HCT116 (cell line): ENCODE measurements around the gene MAPK4. TPM values are rescaled to one million over a fixed set of nuclear protein-coding genes. Genes with fewer than 3 reads are reported as not detected.

Experiments
- ATAC-seq: fragments of 200-7000 bp; cut with Tn5 transposase; 2 replicates; pipeline ENCODE4 v1.9.1; 2020; ENCODE audit warnings: mild to moderate bottlenecking, moderate library complexity
- BruUV-seq: library from RNA; stranded (reverse); fragments of 400-500 nt; replicated peaks from 2 replicates; lab custom pipeline; 2021; lab: Mats Ljungman, UMichigan
- CTCF ChIA-PET: fragments of 300-600 bp; sonication (Branson Sonifier 250); formaldehyde crosslinking; loops from one replicate; lab custom pipeline; 2021; ENCODE audit warnings: antibody characterized with exemption; lab: Charles Lee
- POLR2A ChIA-PET: fragments of 300-600, 350-600 bp; sonication (Branson Sonifier 250); formaldehyde crosslinking; loops from one replicate; lab custom pipeline; 2021; ENCODE audit warnings: antibody characterized with exemption; lab: Charles Lee
- RAD21 ChIA-PET, 2 experiments: fragments of 300-600 bp; sonication (Branson Sonifier 250); formaldehyde crosslinking; loops; one replicate each; lab custom pipeline; 2023; ENCODE audit warnings: low total read pairs in 2 of 2; ENCODE audit not compliant: uncharacterized antibody in 2 of 2, unreplicated experiment in 2 of 2, low non-redundant PET in 1 of 2; lab: Charles Lee
- DNase-seq: peaks from one replicate; pipeline ENCODE4 v3.0.0-alpha.2; 2010; ENCODE audit warnings: low read depth, low spot score
- H2AFZ ChIP-seq: fragments of 200-600 bp; shearing (Covaris generic), sonication (generic); 2 replicates; pipeline ENCODE4 v1.6.1; 2017; ENCODE audit warnings: low read depth, mixed run types, mixed read lengths, antibody characterized with exemption, low read length; ENCODE audit not compliant: poor library complexity, severe bottlenecking
- H3K27ac ChIP-seq: 2 replicates; pipeline ENCODE4 v1.5.1; 2012; ENCODE audit warnings: low read depth, low read length
- H3K27me3 ChIP-seq: fragments of 200-600 bp; sonication (generic); 2 replicates; pipeline ENCODE4 v1.6.1; 2016; ENCODE audit warnings: mixed run types, low read length, mixed read lengths; ENCODE audit not compliant: insufficient read depth
- H3K36me3 ChIP-seq, 2 experiments: fragments of 200-500 bp in 1 of 2; fragments of 200-600 bp in 1 of 2; sonication (Bioruptor generic) in 1 of 2; sonication (generic) in 1 of 2; 2 replicates each; pipeline versions ENCODE4 v1.5.1 to v1.6.1; 2014 to 2016; ENCODE audit warnings: low read length in 2 of 2, inconsistent platforms in 1 of 2, mixed read lengths in 1 of 2, mixed run types in 1 of 2; ENCODE audit not compliant: insufficient read depth in 2 of 2, control insufficient read depth in 1 of 2
- H3K4me1 ChIP-seq, 2 experiments: fragments of 200-600 bp in 1 of 2; sonication (generic) in 1 of 2; 2 replicates each; pipeline versions ENCODE4 v1.5.1 to v1.6.1; 2012 to 2017; ENCODE audit warnings: low read length in 2 of 2, inconsistent platforms in 1 of 2, mild to moderate bottlenecking in 1 of 2, mixed read lengths in 1 of 2, mixed run types in 1 of 2, moderate library complexity in 1 of 2; ENCODE audit not compliant: insufficient read depth in 2 of 2, control insufficient read depth in 1 of 2
- H3K4me2 ChIP-seq: fragments of 200-600 bp; sonication (generic); 2 replicates; pipeline ENCODE4 v1.6.1; 2017; ENCODE audit warnings: mixed run types, low read length, mixed read lengths
- H3K4me3 ChIP-seq, 2 experiments: fragments of 200-600 bp in 1 of 2; sonication (generic) in 1 of 2; replicated peaks in 1 of 2; 2 replicates each; pipeline ENCODE4 v1.5.1; 2011 to 2016; ENCODE audit warnings: low read length in 2 of 2, control low read depth in 1 of 2, low read depth in 1 of 2, mild to moderate bottlenecking in 1 of 2, mixed read lengths in 1 of 2, mixed run types in 1 of 2
- H3K79me2 ChIP-seq: fragments of 200-600 bp; sonication (generic); 2 replicates; pipeline ENCODE4 v1.6.1; 2017; ENCODE audit warnings: mild to moderate bottlenecking, mixed run types, low read length, moderate library complexity, mixed read lengths; ENCODE audit not compliant: insufficient read depth
- H3K9ac ChIP-seq: fragments of 200-600 bp; sonication (generic); 2 replicates; pipeline ENCODE4 v1.6.1; 2016; ENCODE audit warnings: low read length, mixed read lengths
- H3K9me2 ChIP-seq: fragments of 200-600 bp; sonication (generic), shearing (Covaris generic); 2 replicates; pipeline ENCODE4 v1.6.1; 2017; ENCODE audit warnings: mixed run types, mild to moderate bottlenecking, moderate library complexity; ENCODE audit not compliant: insufficient read depth
- H3K9me3 ChIP-seq, 2 experiments: fragments of 200-500 bp in 1 of 2; fragments of 200-600 bp in 1 of 2; sonication (Bioruptor generic) in 1 of 2; sonication (generic) in 1 of 2; 2 replicates each; pipeline ENCODE4 v1.6.1; 2014 to 2017; ENCODE audit warnings: low read length in 2 of 2, mixed read lengths in 2 of 2, inconsistent platforms in 1 of 2, low read depth in 1 of 2, mild to moderate bottlenecking in 1 of 2, mixed run types in 1 of 2, moderate library complexity in 1 of 2; ENCODE audit not compliant: control insufficient read depth in 1 of 2, insufficient read depth in 1 of 2
- H4K20me1 ChIP-seq: fragments of 200-600 bp; sonication (generic), shearing (Covaris generic); 2 replicates; pipeline ENCODE4 v1.6.1; 2017; ENCODE audit warnings: mixed run types, mild to moderate bottlenecking, moderate library complexity; ENCODE audit not compliant: insufficient read depth
- CEBPB ChIP-seq: IDR thresholded peaks from 2 replicates; pipeline ENCODE4 v1.6.1; 2012; ENCODE audit warnings: low read depth
- EGR1 ChIP-seq: IDR thresholded peaks from 2 replicates; pipeline ENCODE4 v1.6.1; 2012; ENCODE audit warnings: low read depth
- ELF1 ChIP-seq: IDR thresholded peaks from 2 replicates; pipeline ENCODE4 v1.6.1; 2012; ENCODE audit warnings: low read depth, borderline replicate concordance
- EZH2 ChIP-seq: fragments of 200-600 bp; sonication (generic); IDR thresholded peaks from 2 replicates; pipeline ENCODE4 v1.6.1; 2017; ENCODE audit warnings: antibody characterized with exemption, mixed run types
- EZH2phosphoT487 ChIP-seq: fragments of 200-600 bp; IDR thresholded peaks from 2 replicates; pipeline ENCODE4 v1.6.1; 2018; ENCODE audit warnings: antibody characterized with exemption, borderline replicate concordance
- JUND ChIP-seq: IDR thresholded peaks from 2 replicates; pipeline ENCODE4 v1.6.1; 2012
- POLR2A ChIP-seq: IDR thresholded peaks from 2 replicates; pipeline ENCODE4 v1.7.0; 2011; ENCODE audit warnings: borderline replicate concordance; ENCODE audit not compliant: insufficient read depth, insufficient read length; ENCODE audit errors: extremely low read depth
- RAD21 ChIP-seq: IDR thresholded peaks from 2 replicates; pipeline ENCODE4 v1.6.1; 2012; ENCODE audit warnings: low read depth, mild to moderate bottlenecking
- SIN3A ChIP-seq: IDR thresholded peaks from 2 replicates; pipeline ENCODE4 v1.6.1; 2012; ENCODE audit warnings: low read depth
- SP1 ChIP-seq: IDR thresholded peaks from 2 replicates; pipeline ENCODE4 v1.6.1; 2012; ENCODE audit warnings: low read depth
- ZNF274 ChIP-seq: fragments of 200-500 bp; sonication (Bioruptor generic); IDR thresholded peaks from 2 replicates; pipeline ENCODE4 v1.6.1; 2014; ENCODE audit warnings: mild to moderate bottlenecking, low read depth, low read length, inconsistent platforms
- intact Hi-C: fragments of 100-400 bp; cut with micrococcal nuclease; formaldehyde crosslinking; loops from 2 replicates; pipeline ENCODE4 v1.10.0; 2022
- total RNA-seq: library from RNA; stranded (reverse); gene quantifications from one replicate; pipeline ENCODE4 v1.2.1, GENCODE V29; 2021; ENCODE audit not compliant: unreplicated experiment
- TF ChIP-seq, protein P1 (sequence below): IDR thresholded peaks from 2 replicates; pipeline ENCODE4 v1.6.1; 2012
- TF ChIP-seq, protein P2 (sequence below): IDR thresholded peaks from 2 replicates; pipeline ENCODE4 v1.6.1; 2012

MAPK4 gene
- total RNA-seq, 1 experiment from 2014 or later, result 0.89 TPM

DNA sequence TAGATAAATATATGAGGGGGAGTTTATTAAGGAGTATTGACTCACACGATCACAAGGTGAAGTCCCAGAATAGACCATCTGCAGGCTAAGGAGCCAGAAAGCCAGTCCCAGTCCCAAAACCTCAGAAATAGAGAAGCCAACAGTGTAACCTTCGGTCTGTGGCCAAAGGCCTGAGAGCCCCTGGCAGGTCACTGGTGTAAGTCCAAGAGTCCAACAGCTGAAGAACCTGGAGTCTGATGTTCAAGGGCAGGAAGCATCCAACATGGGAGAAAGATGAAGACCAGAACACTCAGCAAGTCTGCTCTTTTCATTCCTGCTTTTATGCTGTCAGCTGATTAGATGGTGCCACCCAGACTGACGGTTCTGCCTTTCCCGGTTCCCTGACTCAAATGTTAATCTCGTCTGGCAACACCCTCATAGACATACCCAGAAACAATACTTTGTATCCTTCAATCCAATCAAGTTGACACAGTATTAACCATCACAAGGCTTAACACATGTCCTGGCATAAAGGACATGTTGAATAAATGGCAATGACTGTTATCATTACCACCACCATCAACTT, 56.7 kb downstream of the MAPK4 start:
- no peak overlapping the region for H3K9ac ChIP-seq
- no TSS peak for BruUV-seq
- H3K4me2 ChIP-seq, result no peak overlapping the region
- H3K9me3 ChIP-seq, result no peaks in the 10 kb centered on the region
- ATAC-seq (no peak), DNase-seq (no peak)
- no peak overlapping the region for H2AFZ ChIP-seq
- TF ChIP-seq EZH2phosphoT487, result no peak
- TF ChIP-seq, protein P1, sequence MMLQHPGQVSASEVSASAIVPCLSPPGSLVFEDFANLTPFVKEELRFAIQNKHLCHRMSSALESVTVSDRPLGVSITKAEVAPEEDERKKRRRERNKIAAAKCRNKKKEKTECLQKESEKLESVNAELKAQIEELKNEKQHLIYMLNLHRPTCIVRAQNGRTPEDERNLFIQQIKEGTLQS, result no peak
- no peak for TF ChIP-seq SIN3A
- TF ChIP-seq RAD21, result no peak
- no peak for TF ChIP-seq EGR1
- no peak for TF ChIP-seq CEBPB
- TF ChIP-seq SP1, result no peak
- TF ChIP-seq JUND, result no peak
- TF ChIP-seq POLR2A, result no peak
- no peaks in the 10 kb centered on the region for H4K20me1 ChIP-seq
- H3K9me2 ChIP-seq, result no peaks in the 10 kb centered on the region
- H3K27ac ChIP-seq, result no peak overlapping the region
- H3K4me1 ChIP-seq, result no peaks in the 10 kb centered on the region
- no peaks in the 10 kb centered on the region for H3K27me3 ChIP-seq
- no peaks in the 10 kb centered on the region for H3K79me2 ChIP-seq
- RAD21 ChIA-PET, result no interaction called here
- H3K36me3 ChIP-seq, result no peaks in the 10 kb centered on the region
- CTCF ChIA-PET, result no interaction called here
- POLR2A ChIA-PET, result no interaction called here
- intact Hi-C loops, result no loop called here
- no peak overlapping the region for H3K4me3 ChIP-seq

- Histone ChIP-seq H3K9me2 (no peaks in the 10 kb centered on the region), H3K27me3 (no peaks in the 10 kb centered on the region), H3K27ac (no peak overlapping the region), H3K9me3 (no peaks in the 10 kb centered on the region), H4K20me1 (no peaks in the 10 kb centered on the region), H3K36me3 (no peaks in the 10 kb centered on the region), H3K4me1 (no peaks in the 10 kb centered on the region), H3K4me3 (no peak overlapping the region), H2AFZ (no peak overlapping the region), H3K4me2 (no peak overlapping the region), H3K9ac (no peak overlapping the region), H3K79me2 (no peaks in the 10 kb centered on the region)
- no TSS peak for BruUV-seq
- CTCF ChIA-PET, result no interaction called here
- DNase-seq (no peak), ATAC-seq (no peak)
- intact Hi-C loops, result no loop called here
- no peak for TF ChIP-seq SIN3A
- TF ChIP-seq RAD21, result no peak
- TF ChIP-seq, protein P2, sequence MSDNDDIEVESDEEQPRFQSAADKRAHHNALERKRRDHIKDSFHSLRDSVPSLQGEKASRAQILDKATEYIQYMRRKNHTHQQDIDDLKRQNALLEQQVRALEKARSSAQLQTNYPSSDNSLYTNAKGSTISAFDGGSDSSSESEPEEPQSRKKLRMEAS, result no peak
- TF ChIP-seq ELF1, result no peak
- TF ChIP-seq EZH2, result no peak
- no peak for TF ChIP-seq ZNF274
- POLR2A ChIA-PET, result no interaction called here
- RAD21 ChIA-PET, result no interaction called here
These were observed 60.0 kb downstream of the MAPK4 start for GRCh38 chr18:50619861-50620275.
